LHCN-M2 (cell line): ENCODE data around the gene TRMU. TPM values are rescaled to one million over a fixed set of nuclear protein-coding genes. Genes with fewer than 3 reads are reported as not detected.

Source experiments
- total RNA-seq: library from RNA; depleted of rRNA; stranded (reverse); fragments of >200 nt; gene quantifications from 2 replicates; pipeline ENCODE4 v1.2.3, GENCODE V29; 2014; rRNA removed

TRMU gene
- total RNA-seq, 1 experiment from 2014 or later = 53.6 TPM

Other genes with a start within 250 kb of the TRMU start
- 6.3 and 9.1 TPM in 2 replicates for gene PPARA, start 185.2 kb upstream of the TRMU start, total RNA-seq
- 15.9 and 21.3 TPM in 2 replicates for gene CDPF1, start 85.4 kb upstream of the TRMU start, total RNA-seq
- not detected in 2 replicates for gene PKDREJ, start 72.4 kb upstream of the TRMU start, total RNA-seq
- gene TTC38, start 67.7 kb upstream of the TRMU start, total RNA-seq = 38.0 and 38.6 TPM in 2 replicates
- 27.6 and 31.9 TPM in 2 replicates for gene GTSE1, start 38.8 kb upstream of the TRMU start, total RNA-seq
- gene CELSR1, start 201.9 kb downstream of the TRMU start, total RNA-seq = under 0.01 and 0.06 TPM in 2 replicates